Measurements from ENCODE around the gene HOMER3.

Gene HOMER3

DNA sequence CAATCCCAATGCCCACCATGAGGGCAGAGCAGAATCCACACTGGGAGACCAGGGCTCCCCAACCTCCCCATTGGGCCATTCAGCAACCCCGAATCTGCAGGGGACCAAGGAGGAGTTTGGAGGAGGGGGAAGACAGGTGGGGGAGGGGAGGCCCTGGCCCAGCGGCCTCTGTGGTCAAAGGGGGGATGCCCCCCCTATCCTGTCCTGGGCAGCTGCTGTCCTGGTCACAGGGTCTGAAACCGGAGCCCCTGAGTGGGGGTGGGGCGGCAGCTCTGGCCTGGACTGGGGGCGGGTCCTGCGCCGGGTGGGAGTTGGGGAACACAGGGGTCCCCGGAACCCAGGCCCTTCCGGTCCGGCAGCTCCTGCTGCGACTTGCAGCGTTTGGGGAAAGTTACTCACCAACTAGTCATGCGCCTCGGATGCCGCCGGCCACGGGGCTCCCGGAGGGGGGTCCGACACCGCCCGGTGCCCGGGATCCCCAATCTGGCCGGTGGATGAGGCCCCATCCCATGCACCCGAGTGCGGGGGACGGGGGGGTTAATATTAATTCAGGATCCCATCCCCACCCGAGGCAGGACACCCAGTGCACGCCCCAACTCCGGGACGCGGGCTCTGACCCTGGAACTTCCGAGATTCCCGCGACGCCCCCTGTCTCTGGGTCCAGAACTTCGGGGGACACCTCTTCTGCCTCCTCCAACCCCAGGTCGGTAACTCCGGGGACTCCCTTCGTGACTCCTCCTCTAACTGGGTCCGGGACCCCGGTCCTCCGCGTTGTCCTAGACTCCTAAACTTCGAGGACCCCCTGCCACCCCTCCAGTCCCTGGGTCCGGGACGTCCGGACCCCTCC, 872 bp downstream of the HOMER3 start:
- ChIA-PET POLR2A (interaction anchor here (1.3 kb wide), 1 partner anchor 11 kb away, joined by 3 read pairs; no protein-coding TSS in a partner anchor), CTCF (interaction anchor here (1.1 kb wide), 1 partner anchor 26 kb away, joined by 3 read pairs; no protein-coding TSS in a partner anchor)
- TF ChIP-seq ZBTB8A (tag by site-specific recombination; IDR thresholded peaks at IDR 0.05) (0 out of 2 replicates have a peak, but pooled peaks have one; percentile 7), ZNF335 (tag by site-specific recombination; conservative IDR thresholded peaks at IDR 0.05) (peak; percentile 85), ZIC2 (tag by site-specific recombination; IDR thresholded peaks at IDR 0.05) (0 out of 2 replicates have a peak, but pooled peaks have one; percentile 19), GFI1B (tag by site-specific recombination; IDR thresholded peaks at IDR 0.05) (no peak), ZNF302 (tag by site-specific recombination; IDR thresholded peaks at IDR 0.05; ENCODE audit: low read depth) (no peak), GLIS2 (tag by site-specific recombination; IDR thresholded peaks at IDR 0.05) (0 out of 2 replicates have a peak, but pooled peaks have one; percentile 7), GLIS1 (tag by site-specific recombination; IDR thresholded peaks at IDR 0.05) (peak; percentile 54; the same call in 1 of the 2 replicates), ZNF843 (tag by site-specific recombination; IDR thresholded peaks at IDR 0.05) (no peak), ZNF404 (tag by site-specific recombination; IDR thresholded peaks at IDR 0.05) (no peak), ZNF366 (tag by site-specific recombination; conservative IDR thresholded peaks at IDR 0.05) (no peak)
- TF ChIP-seq, protein P1, sequence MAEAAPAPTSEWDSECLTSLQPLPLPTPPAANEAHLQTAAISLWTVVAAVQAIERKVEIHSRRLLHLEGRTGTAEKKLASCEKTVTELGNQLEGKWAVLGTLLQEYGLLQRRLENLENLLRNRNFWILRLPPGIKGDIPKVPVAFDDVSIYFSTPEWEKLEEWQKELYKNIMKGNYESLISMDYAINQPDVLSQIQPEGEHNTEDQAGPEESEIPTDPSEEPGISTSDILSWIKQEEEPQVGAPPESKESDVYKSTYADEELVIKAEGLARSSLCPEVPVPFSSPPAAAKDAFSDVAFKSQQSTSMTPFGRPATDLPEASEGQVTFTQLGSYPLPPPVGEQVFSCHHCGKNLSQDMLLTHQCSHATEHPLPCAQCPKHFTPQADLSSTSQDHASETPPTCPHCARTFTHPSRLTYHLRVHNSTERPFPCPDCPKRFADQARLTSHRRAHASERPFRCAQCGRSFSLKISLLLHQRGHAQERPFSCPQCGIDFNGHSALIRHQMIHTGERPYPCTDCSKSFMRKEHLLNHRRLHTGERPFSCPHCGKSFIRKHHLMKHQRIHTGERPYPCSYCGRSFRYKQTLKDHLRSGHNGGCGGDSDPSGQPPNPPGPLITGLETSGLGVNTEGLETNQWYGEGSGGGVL (tag by site-specific recombination; IDR thresholded peaks at IDR 0.05) = 0 out of 2 replicates have a peak, but pooled peaks have one; percentile 30
- TF ChIP-seq, protein P2, sequence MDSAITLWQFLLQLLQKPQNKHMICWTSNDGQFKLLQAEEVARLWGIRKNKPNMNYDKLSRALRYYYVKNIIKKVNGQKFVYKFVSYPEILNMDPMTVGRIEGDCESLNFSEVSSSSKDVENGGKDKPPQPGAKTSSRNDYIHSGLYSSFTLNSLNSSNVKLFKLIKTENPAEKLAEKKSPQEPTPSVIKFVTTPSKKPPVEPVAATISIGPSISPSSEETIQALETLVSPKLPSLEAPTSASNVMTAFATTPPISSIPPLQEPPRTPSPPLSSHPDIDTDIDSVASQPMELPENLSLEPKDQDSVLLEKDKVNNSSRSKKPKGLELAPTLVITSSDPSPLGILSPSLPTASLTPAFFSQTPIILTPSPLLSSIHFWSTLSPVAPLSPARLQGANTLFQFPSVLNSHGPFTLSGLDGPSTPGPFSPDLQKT (IDR thresholded peaks at IDR 0.05; ENCODE audit: borderline replicate concordance, low read depth, low read length) = no peak
- TF ChIP-seq, protein P3, sequence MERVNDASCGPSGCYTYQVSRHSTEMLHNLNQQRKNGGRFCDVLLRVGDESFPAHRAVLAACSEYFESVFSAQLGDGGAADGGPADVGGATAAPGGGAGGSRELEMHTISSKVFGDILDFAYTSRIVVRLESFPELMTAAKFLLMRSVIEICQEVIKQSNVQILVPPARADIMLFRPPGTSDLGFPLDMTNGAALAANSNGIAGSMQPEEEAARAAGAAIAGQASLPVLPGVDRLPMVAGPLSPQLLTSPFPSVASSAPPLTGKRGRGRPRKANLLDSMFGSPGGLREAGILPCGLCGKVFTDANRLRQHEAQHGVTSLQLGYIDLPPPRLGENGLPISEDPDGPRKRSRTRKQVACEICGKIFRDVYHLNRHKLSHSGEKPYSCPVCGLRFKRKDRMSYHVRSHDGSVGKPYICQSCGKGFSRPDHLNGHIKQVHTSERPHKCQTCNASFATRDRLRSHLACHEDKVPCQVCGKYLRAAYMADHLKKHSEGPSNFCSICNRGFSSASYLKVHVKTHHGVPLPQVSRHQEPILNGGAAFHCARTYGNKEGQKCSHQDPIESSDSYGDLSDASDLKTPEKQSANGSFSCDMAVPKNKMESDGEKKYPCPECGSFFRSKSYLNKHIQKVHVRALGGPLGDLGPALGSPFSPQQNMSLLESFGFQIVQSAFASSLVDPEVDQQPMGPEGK (tag by site-specific recombination; IDR thresholded peaks at IDR 0.05) = peak; percentile 7; the same call in 1 of the 2 replicates
- TF ChIP-seq, protein P4, sequence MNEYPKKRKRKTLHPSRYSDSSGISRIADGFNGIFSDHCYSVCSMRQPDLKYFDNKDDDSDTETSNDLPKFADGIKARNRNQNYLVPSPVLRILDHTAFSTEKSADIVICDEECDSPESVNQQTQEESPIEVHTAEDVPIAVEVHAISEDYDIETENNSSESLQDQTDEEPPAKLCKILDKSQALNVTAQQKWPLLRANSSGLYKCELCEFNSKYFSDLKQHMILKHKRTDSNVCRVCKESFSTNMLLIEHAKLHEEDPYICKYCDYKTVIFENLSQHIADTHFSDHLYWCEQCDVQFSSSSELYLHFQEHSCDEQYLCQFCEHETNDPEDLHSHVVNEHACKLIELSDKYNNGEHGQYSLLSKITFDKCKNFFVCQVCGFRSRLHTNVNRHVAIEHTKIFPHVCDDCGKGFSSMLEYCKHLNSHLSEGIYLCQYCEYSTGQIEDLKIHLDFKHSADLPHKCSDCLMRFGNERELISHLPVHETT (tag by site-specific recombination; IDR thresholded peaks at IDR 0.05) = no peak
- H3K36me3 ChIP-seq (ENCODE audit: control insufficient read depth in 2 of 2, insufficient read depth in 1 of 2, low read length in 2 of 2) = peaks cover 0 to 4% of the 10 kb centered on the region in 2 experiments; a peak in 2 of 3 replicates
- H3K27ac ChIP-seq (ENCODE audit: extremely low read depth, low read depth, low read length) = no peak overlapping the region; the same call in 1 of the 2 replicates
- H3K4me3 ChIP-seq (ENCODE audit: low read depth, low read length) = peak overlapping the region; percentile 62
- peaks cover 2% of the 10 kb centered on the region; the same call in 1 of the 2 replicates for H3K4me1 ChIP-seq (ENCODE audit: control insufficient read depth, insufficient read depth, low read length)
- no peaks in the 10 kb centered on the region for H3K9me3 ChIP-seq (ENCODE audit: control insufficient read depth, insufficient read depth, low read depth, low read length)

DNA sequence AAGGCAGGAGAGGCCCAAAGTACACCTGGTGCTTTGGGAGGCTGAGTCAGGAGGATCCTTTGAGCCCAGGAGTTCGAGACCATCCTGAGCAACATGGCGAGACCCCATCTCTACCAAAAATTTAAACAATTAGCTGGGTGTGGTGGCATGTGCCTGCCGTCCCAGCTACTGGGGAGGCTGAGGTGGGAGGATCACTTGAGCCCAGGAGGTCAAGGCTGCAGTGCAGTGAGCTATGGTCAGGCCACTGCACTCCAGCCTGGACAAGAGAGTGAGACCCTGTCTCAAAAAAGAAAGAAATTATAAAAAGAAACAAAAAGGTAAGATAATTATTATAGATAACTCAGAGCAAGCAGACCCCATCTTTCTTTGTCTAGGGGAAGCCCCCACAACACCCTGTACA, 1.9 kb downstream of the HOMER3 start:
- CTCF ChIA-PET = interaction anchor here (3.0 kb wide), 1 partner anchor 48 kb away, joined by 13 read pairs; no protein-coding TSS in a partner anchor
- H3K27ac ChIP-seq (ENCODE audit: extremely low read depth, low read depth, low read length) = no peak overlapping the region
- no peak overlapping the region for H3K4me3 ChIP-seq (ENCODE audit: low read depth, low read length)
- POLR2A ChIA-PET = interaction anchor here (1.3 kb wide), 1 partner anchor 10 kb away, joined by 3 read pairs; no protein-coding TSS in a partner anchor
- no peaks in the 10 kb centered on the region for H3K9me3 ChIP-seq (ENCODE audit: control insufficient read depth, insufficient read depth, low read depth, low read length)
- H3K36me3 ChIP-seq (ENCODE audit: control insufficient read depth in 2 of 2, insufficient read depth in 1 of 2, low read length in 2 of 2) = peaks cover 0 to 9% of the 10 kb centered on the region in 2 experiments; a peak in 2 of 3 replicates
- H3K4me1 ChIP-seq (ENCODE audit: control insufficient read depth, insufficient read depth, low read length) = peaks cover 2% of the 10 kb centered on the region; the same call in 1 of the 2 replicates
- TF ChIP-seq IKZF3 (tag by site-specific recombination; IDR thresholded peaks at IDR 0.05) (no peak), ZNF624 (tag by site-specific recombination; IDR thresholded peaks at IDR 0.05) (no peak), YY2 (tag by site-specific recombination; IDR thresholded peaks at IDR 0.05) (no peak), ZBTB17 (tag by site-specific recombination; IDR thresholded peaks at IDR 0.05) (no peak), KLF8 (tag by site-specific recombination; IDR thresholded peaks at IDR 0.05) (no peak), BCL11B (tag by site-specific recombination; IDR thresholded peaks at IDR 0.05; ENCODE audit: low read depth) (no peak), ZNF670 (tag by site-specific recombination; IDR thresholded peaks at IDR 0.05; ENCODE audit: low read depth) (no peak), ZEB2 (tag by site-specific recombination; IDR thresholded peaks at IDR 0.05) (no peak), ZNF433 (tag by site-specific recombination; IDR thresholded peaks at IDR 0.05; ENCODE audit: low read depth) (no peak)
- TF ChIP-seq, protein P5, sequence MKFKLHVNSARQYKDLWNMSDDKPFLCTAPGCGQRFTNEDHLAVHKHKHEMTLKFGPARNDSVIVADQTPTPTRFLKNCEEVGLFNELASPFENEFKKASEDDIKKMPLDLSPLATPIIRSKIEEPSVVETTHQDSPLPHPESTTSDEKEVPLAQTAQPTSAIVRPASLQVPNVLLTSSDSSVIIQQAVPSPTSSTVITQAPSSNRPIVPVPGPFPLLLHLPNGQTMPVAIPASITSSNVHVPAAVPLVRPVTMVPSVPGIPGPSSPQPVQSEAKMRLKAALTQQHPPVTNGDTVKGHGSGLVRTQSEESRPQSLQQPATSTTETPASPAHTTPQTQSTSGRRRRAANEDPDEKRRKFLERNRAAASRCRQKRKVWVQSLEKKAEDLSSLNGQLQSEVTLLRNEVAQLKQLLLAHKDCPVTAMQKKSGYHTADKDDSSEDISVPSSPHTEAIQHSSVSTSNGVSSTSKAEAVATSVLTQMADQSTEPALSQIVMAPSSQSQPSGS (tag by site-specific recombination; IDR thresholded peaks at IDR 0.05; ENCODE audit: low read depth) = no peak
- TF ChIP-seq, protein P6, sequence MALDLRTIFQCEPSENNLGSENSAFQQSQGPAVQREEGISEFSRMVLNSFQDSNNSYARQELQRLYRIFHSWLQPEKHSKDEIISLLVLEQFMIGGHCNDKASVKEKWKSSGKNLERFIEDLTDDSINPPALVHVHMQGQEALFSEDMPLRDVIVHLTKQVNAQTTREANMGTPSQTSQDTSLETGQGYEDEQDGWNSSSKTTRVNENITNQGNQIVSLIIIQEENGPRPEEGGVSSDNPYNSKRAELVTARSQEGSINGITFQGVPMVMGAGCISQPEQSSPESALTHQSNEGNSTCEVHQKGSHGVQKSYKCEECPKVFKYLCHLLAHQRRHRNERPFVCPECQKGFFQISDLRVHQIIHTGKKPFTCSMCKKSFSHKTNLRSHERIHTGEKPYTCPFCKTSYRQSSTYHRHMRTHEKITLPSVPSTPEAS (tag by site-specific recombination; IDR thresholded peaks at IDR 0.05) = no peak

Data from HEK293 (cell line).